Lung (tissue), 12 donors: ENCODE data around the gene TMPRSS5. TPM values are rescaled to one million over a fixed set of nuclear protein-coding genes. Genes with fewer than 3 reads are reported as not detected.

Experiments
- ATAC-seq: fragments of 200-7000 bp; cut with Tn5 transposase; one replicate; pipeline ENCODE4 v1.9.1; 2020; ENCODE audit warnings: moderate number of reproducible peaks; ENCODE audit not compliant: insufficient read depth, low FRiP score
- DNase-seq, 3 donors: peaks; one replicate each; pipeline ENCODE4 v3.0.0-alpha.2; 2013 to 2017
- H3K27ac ChIP-seq, 2 donors: one replicate each; pipeline ENCODE4 v1.5.1; 2013; ENCODE audit warnings: mild to moderate bottlenecking in 2 of 2, moderate library complexity in 2 of 2, control low read depth in 1 of 2, inconsistent platforms in 1 of 2, low read depth in 1 of 2, low read length in 1 of 2
- H3K27me3 ChIP-seq, 3 donors: one replicate each; pipeline ENCODE4 v1.5.1; 2013; ENCODE audit warnings: low read length in 2 of 3; ENCODE audit not compliant: control insufficient read depth in 3 of 3, insufficient read depth in 3 of 3
- H3K36me3 ChIP-seq, 4 donors: one replicate each; pipeline ENCODE4 v1.5.1; 2013; ENCODE audit warnings: low read length in 4 of 4, mild to moderate bottlenecking in 1 of 4, moderate library complexity in 1 of 4; ENCODE audit not compliant: control insufficient read depth in 4 of 4, insufficient read depth in 4 of 4
- H3K4me1 ChIP-seq, 5 donors: one replicate each; pipeline ENCODE4 v1.5.1; 2013; ENCODE audit warnings: low read length in 5 of 5, mild to moderate bottlenecking in 2 of 5, moderate library complexity in 1 of 5; ENCODE audit not compliant: control insufficient read depth in 5 of 5, insufficient read depth in 5 of 5
- H3K4me3 ChIP-seq: one replicate; pipeline ENCODE4 v1.5.1; 2013; ENCODE audit warnings: mild to moderate bottlenecking, control low read depth, moderate library complexity
- H3K9ac ChIP-seq, 2 donors: one replicate each; pipeline ENCODE4 v1.5.1; 2013; ENCODE audit warnings: low read length in 2 of 2, control low read depth in 1 of 2; ENCODE audit not compliant: insufficient read depth in 1 of 2
- H3K9me3 ChIP-seq, 4 donors: one replicate each; pipeline ENCODE4 v1.5.1; 2013; ENCODE audit warnings: low read length in 3 of 4, mild to moderate bottlenecking in 1 of 4, moderate library complexity in 1 of 4; ENCODE audit not compliant: control insufficient read depth in 4 of 4, insufficient read depth in 3 of 4
- WGBS, 2 donors: extraction: QIAGEN DNeasy Blood & Tissue Kit; methylation state at CpG; one replicate each; pipeline ENCODE4 v1.1.7; 2013; 5-methylcytosine and 5-hydroxymethylcytosine counted together
- polyA plus RNA-seq, 2 donors: library from polyadenylated mRNA; stranded (reverse); fragments of 200-250 nt; gene quantifications; one replicate each; pipeline ENCODE4 v1.2.1, GENCODE V29; 2013
- total RNA-seq, 2 donors: library from RNA; depleted of rRNA in 1 of 2; stranded (reverse); fragments of >200 nt in 1 of 2; gene quantifications; one replicate each; pipeline ENCODE4 v1.2.1, GENCODE V29; 2014 to 2021
- TF ChIP-seq, protein P1 (sequence below): IDR thresholded peaks from 2 replicates; pipeline ENCODE4 v1.5.1; 2012; ENCODE audit warnings: mild to moderate bottlenecking; ENCODE audit errors: control extremely low read depth, extremely low read depth
- donor health status: control.
- donor health status: control.
- donor health status: Bipolar disorder and iron deficiency.
- donor health status: healthy.
- donor health status: DM: yes; HTN: yes; CAD: no.

TMPRSS5 gene
- total and polyA plus RNA-seq, 4 donors = 0.32 to 1.8 (median 0.99) TPM

DNA sequence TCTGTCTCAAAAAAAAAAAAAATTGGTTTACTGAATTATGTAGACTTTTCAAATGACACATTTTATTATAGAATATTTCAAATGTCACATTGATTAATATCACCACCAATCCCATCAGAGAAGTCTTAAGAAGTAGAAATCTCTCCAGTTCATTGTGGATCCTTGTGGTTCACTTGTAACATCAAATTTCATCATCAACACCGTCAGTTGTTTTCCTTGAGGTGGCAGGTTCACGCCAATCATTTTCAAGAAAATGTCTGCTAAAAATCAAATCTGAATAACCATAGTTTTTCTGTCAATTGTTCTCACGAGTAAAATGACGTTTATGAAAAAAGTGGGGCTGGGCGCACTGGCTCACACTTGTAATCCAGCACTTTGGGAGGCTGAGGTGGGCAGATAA lies 50.3 kb downstream of the TMPRSS5 start:
- Histone ChIP-seq H3K4me3 (no peak overlapping the region), H3K36me3 (no peaks in the 10 kb centered on the region), H3K27me3 (peaks cover 0 to 4% (median 0%) of the 10 kb centered on the region in 3 donors), H3K4me1 (no peaks in the 10 kb centered on the region), H3K9me3 (peaks cover 0 to 5% (median 0%) of the 10 kb centered on the region in 4 donors), H3K27ac (no peak overlapping the region), H3K9ac (no peak overlapping the region)
- DNase-seq (no peak), ATAC-seq (no peak)
- 94 to 96% methylated on average over 5 of the region's 5 CpGs for WGBS, 2 donors
- TF ChIP-seq, protein P1, sequence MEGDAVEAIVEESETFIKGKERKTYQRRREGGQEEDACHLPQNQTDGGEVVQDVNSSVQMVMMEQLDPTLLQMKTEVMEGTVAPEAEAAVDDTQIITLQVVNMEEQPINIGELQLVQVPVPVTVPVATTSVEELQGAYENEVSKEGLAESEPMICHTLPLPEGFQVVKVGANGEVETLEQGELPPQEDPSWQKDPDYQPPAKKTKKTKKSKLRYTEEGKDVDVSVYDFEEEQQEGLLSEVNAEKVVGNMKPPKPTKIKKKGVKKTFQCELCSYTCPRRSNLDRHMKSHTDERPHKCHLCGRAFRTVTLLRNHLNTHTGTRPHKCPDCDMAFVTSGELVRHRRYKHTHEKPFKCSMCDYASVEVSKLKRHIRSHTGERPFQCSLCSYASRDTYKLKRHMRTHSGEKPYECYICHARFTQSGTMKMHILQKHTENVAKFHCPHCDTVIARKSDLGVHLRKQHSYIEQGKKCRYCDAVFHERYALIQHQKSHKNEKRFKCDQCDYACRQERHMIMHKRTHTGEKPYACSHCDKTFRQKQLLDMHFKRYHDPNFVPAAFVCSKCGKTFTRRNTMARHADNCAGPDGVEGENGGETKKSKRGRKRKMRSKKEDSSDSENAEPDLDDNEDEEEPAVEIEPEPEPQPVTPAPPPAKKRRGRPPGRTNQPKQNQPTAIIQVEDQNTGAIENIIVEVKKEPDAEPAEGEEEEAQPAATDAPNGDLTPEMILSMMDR = no peak

DNA sequence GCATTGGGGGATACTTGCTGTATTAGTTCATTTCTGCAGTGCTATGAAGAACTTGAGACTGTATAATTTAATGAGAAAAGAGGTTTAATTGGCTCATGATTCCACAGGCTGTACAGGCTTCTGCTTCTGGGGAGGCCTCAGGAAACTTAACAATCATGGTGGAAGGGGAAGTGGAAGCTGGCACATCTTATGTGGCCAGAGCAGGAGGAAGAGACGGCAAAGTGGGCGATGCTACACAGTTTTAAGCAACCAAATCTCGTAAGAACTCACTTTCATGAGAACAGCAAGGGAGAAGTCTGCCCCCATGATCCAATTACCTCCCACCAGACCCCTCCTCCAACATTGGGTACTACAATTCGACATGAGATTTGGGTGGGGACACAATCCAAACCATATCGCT lies 55.1 kb downstream of the TMPRSS5 start:
- H3K4me1 ChIP-seq = no peaks in the 10 kb centered on the region
- H3K36me3 ChIP-seq = no peaks in the 10 kb centered on the region
- no peak overlapping the region for H3K27ac ChIP-seq
- H3K4me3 ChIP-seq = no peak overlapping the region
- DNase-seq = no peak
- H3K9me3 ChIP-seq = peaks cover 0 to 10% (median 0%) of the 10 kb centered on the region in 4 donors
- TF ChIP-seq, protein P1 = no peak
- 71 to 77% methylated on average over 5 of the region's 5 CpGs for WGBS, 2 donors
- ATAC-seq = no peak
- no peak overlapping the region for H3K9ac ChIP-seq
- H3K27me3 ChIP-seq = peaks cover 0 to 4% (median 0%) of the 10 kb centered on the region in 3 donors

DNA sequence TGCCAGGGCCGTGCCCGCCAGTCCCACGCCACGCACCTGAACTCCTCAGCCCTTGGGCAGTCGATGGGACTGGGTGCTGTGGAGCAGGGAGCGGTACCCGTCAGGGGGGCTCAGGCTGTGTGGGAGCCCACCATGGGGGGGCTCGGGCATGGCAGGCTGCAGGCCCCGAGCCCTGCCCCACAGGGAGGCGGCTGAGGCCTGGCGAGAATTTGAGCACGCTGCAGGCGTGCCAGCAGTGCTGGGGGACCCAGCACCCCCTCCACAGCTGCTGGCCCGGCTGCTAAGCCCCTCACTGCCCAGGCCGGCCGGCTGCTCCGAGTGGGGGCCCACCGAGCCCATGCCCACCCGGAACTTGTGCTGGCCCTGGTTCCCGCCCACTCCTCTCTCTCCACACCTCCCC lies 56.8 kb downstream of the TMPRSS5 start:
- 89 to 93% methylated on average over 20 of the region's 20 CpGs for WGBS, 2 donors
- Histone ChIP-seq H3K27ac (no peak overlapping the region), H3K9ac (no peak overlapping the region), H3K4me3 (no peak overlapping the region), H3K36me3 (no peaks in the 10 kb centered on the region), H3K27me3 (peaks cover 0 to 3% (median 0%) of the 10 kb centered on the region in 3 donors), H3K4me1 (no peaks in the 10 kb centered on the region), H3K9me3 (peaks cover 0 to 11% (median 0%) of the 10 kb centered on the region in 4 donors)
- TF ChIP-seq, protein P1 = no peak
- no peak for ATAC-seq
- DNase-seq = no peak

DNA sequence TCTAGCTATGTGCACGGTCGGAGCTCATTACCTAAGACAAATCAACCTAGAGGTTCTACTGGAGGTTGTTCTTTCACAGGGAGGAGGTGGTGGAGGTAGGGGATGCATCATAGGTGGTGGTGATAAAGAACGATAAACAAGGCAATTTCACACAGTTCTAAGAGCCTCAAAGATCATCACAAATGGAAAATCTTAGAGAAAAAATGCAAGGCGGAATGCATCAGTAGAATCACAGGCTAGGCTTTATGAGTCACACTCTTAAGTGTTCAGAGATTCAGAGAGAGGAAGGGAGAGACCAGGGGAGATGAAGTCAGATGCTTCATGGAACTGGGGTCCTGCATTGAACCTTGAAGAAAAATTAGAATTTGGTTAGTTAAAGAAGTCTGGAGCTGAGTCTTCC lies 58.3 kb downstream of the TMPRSS5 start:
- ATAC-seq (no peak), DNase-seq (no peak)
- no peak overlapping the region for H3K27ac ChIP-seq
- H3K4me3 ChIP-seq = no peak overlapping the region
- no peaks in the 10 kb centered on the region for H3K27me3 ChIP-seq
- no peaks in the 10 kb centered on the region for H3K4me1 ChIP-seq
- no peaks in the 10 kb centered on the region for H3K36me3 ChIP-seq
- no peak overlapping the region for H3K9ac ChIP-seq
- 92 to 98% methylated on average over 4 of the region's 4 CpGs for whole genome bisulfite sequencing, 2 donors
- TF ChIP-seq, protein P1 = no peak
- H3K9me3 ChIP-seq = peaks cover 0 to 8% (median 0%) of the 10 kb centered on the region in 4 donors
